HepG2 (cell line): ENCODE results near the gene VCP. TPM values are rescaled to one million over a fixed set of nuclear protein-coding genes. Genes with fewer than 3 reads are reported as not detected.

Experiments
- BORCS8-MEF2B ChIP-seq: sonication (generic); formaldehyde crosslinking; IDR thresholded peaks from 2 replicates; pipeline ENCODE4 v1.8.0; 2022; ENCODE audit warnings: mild to moderate bottlenecking, missing genetic modification reagents
- BRD4 ChIP-seq: sonication (generic); formaldehyde crosslinking; IDR thresholded peaks from 2 replicates; pipeline ENCODE4 v1.4.0; 2020; ENCODE audit warnings: missing genetic modification reagents
- CBFB ChIP-seq: sonication (generic); formaldehyde crosslinking; IDR thresholded peaks from 2 replicates; pipeline ENCODE4 v1.4.0; 2020; ENCODE audit warnings: missing genetic modification reagents
- FOXK1 ChIP-seq: sonication (generic); formaldehyde crosslinking; IDR thresholded peaks from 2 replicates; pipeline ENCODE4 v1.4.0; 2020; ENCODE audit warnings: low read depth, missing genetic modification reagents, borderline replicate concordance
- GTF3A ChIP-seq: sonication (generic); formaldehyde crosslinking; conservative IDR thresholded peaks from 2 replicates; pipeline ENCODE4 v1.4.0; 2020; ENCODE audit warnings: mild to moderate bottlenecking, missing genetic modification reagents
- HCFC1 ChIP-seq: fragments of 150-350 bp; IDR thresholded peaks from 2 replicates; pipeline ENCODE4 v1.6.1; 2014; ENCODE audit warnings: low read depth, low read length
- HNRNPK ChIP-seq: fragments of 200-400 bp; formaldehyde crosslinking; IDR thresholded peaks from 2 replicates; pipeline ENCODE4 v1.6.1; 2018; ENCODE audit warnings: low read length, low read depth, moderate library complexity, mild to moderate bottlenecking; ENCODE audit not compliant: poor library complexity, severe bottlenecking
- KDM6A ChIP-seq: IDR thresholded peaks from 2 replicates; pipeline ENCODE4 v1.6.1; 2016; ENCODE audit warnings: low read depth
- KLF13 ChIP-seq: sonication (generic); formaldehyde crosslinking; IDR thresholded peaks from 2 replicates; pipeline ENCODE4 v1.4.0; 2020; ENCODE audit warnings: mild to moderate bottlenecking, missing genetic modification reagents
- MTF1 ChIP-seq: sonication (generic); formaldehyde crosslinking; IDR thresholded peaks from 2 replicates; pipeline ENCODE4 v1.5.0; 2020; ENCODE audit warnings: missing genetic modification reagents
- PHB2 ChIP-seq: fragments of 450-650 bp; IDR thresholded peaks from 2 replicates; pipeline ENCODE4 v1.6.1; 2018; ENCODE audit not compliant: partially characterized antibody
- SETDB1 ChIP-seq: sonication (generic); formaldehyde crosslinking; IDR thresholded peaks from 2 replicates; pipeline ENCODE4 v1.5.1; 2020; ENCODE audit warnings: missing genetic modification reagents, mild to moderate bottlenecking, borderline replicate concordance
- SP5 ChIP-seq: IDR thresholded peaks from 2 replicates; pipeline ENCODE4 v1.6.1; 2016; ENCODE audit warnings: low read depth, borderline replicate concordance
- SPEN ChIP-seq: sonication (generic); formaldehyde crosslinking; IDR thresholded peaks from 2 replicates; pipeline ENCODE4 v1.5.1; 2020; ENCODE audit warnings: low read depth, mild to moderate bottlenecking, missing genetic modification reagents
- TARDBP ChIP-seq: sonication (generic); formaldehyde crosslinking; IDR thresholded peaks from 2 replicates; pipeline ENCODE4 v1.8.0; 2022; ENCODE audit warnings: mild to moderate bottlenecking, missing genetic modification reagents
- TBL1XR1 ChIP-seq: fragments of 150-350 bp; IDR thresholded peaks from 2 replicates; pipeline ENCODE4 v1.6.1; 2014; ENCODE audit warnings: borderline replicate concordance, low read length; ENCODE audit not compliant: partially characterized antibody
- ZNF557 ChIP-seq: sonication (generic); formaldehyde crosslinking; IDR thresholded peaks from 2 replicates; pipeline ENCODE4 v1.4.0; 2020; ENCODE audit warnings: missing genetic modification reagents
- ZNF619 ChIP-seq: sonication (generic); formaldehyde crosslinking; IDR thresholded peaks from 2 replicates; pipeline ENCODE4 v1.4.0; 2020; ENCODE audit warnings: mild to moderate bottlenecking, missing genetic modification reagents
- polyA plus RNA-seq, 8 experiments: library from polyadenylated mRNA; depleted of rRNA in 3 of 8; stranded (reverse) in 7 of 8; unstranded in 1 of 8; fragments of >200 nt; fragmentation: Illumina TruSeq in 4 of 8; extraction: Trizol in 4 of 8; gene quantifications; 2 replicates each; pipeline versions ENCODE4 v1.2.1 to v1.2.3, GENCODE V29; 2011 to 2016; ENCODE audit warnings: low read depth in 4 of 8, missing spikeins in 1 of 8, mixed read lengths in 1 of 8; ENCODE audit not compliant: insufficient read depth in 1 of 8
- total RNA-seq, 5 experiments: library from RNA; depleted of rRNA; stranded (reverse); fragments of >200 nt; fragmentation: Illumina TruSeq; extraction: Trizol; gene quantifications; 2 replicates each; pipeline ENCODE4 v1.2.3, GENCODE V29; 2016; ENCODE audit warnings: low read depth in 1 of 5
- TF ChIP-seq, protein P1 (sequence below), 2 experiments: sonication (generic) in 1 of 2; formaldehyde crosslinking in 1 of 2; IDR thresholded peaks; 2 replicates each; pipeline versions ENCODE4 v1.4.0 to v1.6.1; 2018 to 2020; ENCODE audit warnings: missing genetic modification reagents in 2 of 2, borderline replicate concordance in 1 of 2, low read depth in 1 of 2, mild to moderate bottlenecking in 1 of 2, missing biosample characterization in 1 of 2
- TF ChIP-seq, protein P2 (sequence below): sonication (generic); formaldehyde crosslinking; IDR thresholded peaks from 2 replicates; pipeline ENCODE4 v1.4.0; 2020; ENCODE audit warnings: missing genetic modification reagents, borderline replicate concordance
- TF ChIP-seq, protein P3 (sequence below): sonication (generic); formaldehyde crosslinking; IDR thresholded peaks from 2 replicates; pipeline ENCODE4 v1.4.0; 2020; ENCODE audit warnings: mild to moderate bottlenecking, missing genetic modification reagents
- TF ChIP-seq, protein P4 (sequence below): IDR thresholded peaks from 2 replicates; pipeline ENCODE4 v1.6.1; 2012; ENCODE audit warnings: low read depth, low read length, improper control_type of control experiment

The VCP gene
- total and polyA plus RNA-seq, 2 of the 13 experiments (the other 11 are each of a cell fraction or from before 2014, with no cell fraction given), result 143 to 391 TPM

DNA sequence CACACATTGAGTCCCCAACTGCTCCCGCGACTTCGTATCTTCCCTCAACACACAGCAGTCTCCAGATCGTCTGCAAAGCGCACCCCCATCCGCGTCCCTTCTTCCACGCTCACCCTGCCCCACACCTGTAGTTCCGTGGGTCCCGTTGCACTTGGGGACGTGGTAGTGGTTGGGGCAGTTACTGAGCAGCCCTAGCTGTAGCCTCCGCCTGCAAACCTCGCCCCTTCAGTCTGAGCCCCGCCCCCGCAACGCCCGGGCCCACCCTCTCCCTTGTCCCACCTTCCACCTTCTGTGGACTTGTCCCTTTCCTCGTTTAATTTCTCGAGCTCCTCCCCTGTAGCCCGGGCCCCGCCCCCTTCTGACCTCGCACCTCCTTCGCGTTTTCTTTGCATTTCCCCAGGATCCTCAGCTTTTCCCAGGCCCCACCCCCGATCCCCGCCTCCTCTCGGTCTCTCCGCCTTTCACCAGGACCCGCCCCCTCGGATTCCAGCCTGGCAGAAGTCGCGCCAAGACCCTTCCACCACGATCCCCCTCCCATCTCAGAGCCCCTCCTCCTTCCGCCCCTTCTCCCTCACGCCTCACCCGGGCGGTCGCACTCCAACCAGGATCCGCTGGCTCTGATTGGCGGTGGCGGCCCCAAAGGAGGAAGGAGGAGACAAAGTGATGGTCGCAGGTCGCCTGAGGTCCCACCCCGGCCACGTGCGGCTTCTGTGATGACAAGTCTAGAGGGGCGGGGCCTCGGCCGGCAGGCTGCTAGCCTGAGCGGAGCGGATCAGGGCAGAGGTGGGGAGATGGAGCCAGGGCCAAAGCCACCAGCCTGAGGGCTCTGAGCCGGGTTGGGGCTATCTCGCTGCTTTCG, 43.5 kb upstream of the VCP start, which contains the start of gene ATOSB (continued):
- TF ChIP-seq, protein P1, sequence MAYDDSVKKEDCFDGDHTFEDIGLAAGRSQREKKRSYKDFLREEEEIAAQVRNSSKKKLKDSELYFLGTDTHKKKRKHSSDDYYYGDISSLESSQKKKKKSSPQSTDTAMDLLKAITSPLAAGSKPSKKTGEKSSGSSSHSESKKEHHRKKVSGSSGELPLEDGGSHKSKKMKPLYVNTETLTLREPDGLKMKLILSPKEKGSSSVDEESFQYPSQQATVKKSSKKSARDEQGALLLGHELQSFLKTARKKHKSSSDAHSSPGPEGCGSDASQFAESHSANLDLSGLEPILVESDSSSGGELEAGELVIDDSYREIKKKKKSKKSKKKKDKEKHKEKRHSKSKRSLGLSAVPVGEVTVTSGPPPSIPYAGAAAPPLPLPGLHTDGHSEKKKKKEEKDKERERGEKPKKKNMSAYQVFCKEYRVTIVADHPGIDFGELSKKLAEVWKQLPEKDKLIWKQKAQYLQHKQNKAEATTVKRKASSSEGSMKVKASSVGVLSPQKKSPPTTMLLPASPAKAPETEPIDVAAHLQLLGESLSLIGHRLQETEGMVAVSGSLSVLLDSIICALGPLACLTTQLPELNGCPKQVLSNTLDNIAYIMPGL (CRISPR knock-in tag; IDR thresholded peaks at IDR 0.05; ENCODE audit: borderline replicate concordance in 1 of 2, low read depth in 1 of 2), result no peak; a peak in 1 of 4 replicates
- TF ChIP-seq KDM6A (CRISPR knock-in tag), result no peak
- TF ChIP-seq, protein P2, sequence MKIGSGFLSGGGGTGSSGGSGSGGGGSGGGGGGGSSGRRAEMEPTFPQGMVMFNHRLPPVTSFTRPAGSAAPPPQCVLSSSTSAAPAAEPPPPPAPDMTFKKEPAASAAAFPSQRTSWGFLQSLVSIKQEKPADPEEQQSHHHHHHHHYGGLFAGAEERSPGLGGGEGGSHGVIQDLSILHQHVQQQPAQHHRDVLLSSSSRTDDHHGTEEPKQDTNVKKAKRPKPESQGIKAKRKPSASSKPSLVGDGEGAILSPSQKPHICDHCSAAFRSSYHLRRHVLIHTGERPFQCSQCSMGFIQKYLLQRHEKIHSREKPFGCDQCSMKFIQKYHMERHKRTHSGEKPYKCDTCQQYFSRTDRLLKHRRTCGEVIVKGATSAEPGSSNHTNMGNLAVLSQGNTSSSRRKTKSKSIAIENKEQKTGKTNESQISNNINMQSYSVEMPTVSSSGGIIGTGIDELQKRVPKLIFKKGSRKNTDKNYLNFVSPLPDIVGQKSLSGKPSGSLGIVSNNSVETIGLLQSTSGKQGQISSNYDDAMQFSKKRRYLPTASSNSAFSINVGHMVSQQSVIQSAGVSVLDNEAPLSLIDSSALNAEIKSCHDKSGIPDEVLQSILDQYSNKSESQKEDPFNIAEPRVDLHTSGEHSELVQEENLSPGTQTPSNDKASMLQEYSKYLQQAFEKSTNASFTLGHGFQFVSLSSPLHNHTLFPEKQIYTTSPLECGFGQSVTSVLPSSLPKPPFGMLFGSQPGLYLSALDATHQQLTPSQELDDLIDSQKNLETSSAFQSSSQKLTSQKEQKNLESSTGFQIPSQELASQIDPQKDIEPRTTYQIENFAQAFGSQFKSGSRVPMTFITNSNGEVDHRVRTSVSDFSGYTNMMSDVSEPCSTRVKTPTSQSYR (CRISPR knock-in tag), result no peak
- TF ChIP-seq TARDBP (CRISPR knock-in tag), result peak; percentile 70; the same call in 1 of the 2 replicates
- TF ChIP-seq, protein P3, sequence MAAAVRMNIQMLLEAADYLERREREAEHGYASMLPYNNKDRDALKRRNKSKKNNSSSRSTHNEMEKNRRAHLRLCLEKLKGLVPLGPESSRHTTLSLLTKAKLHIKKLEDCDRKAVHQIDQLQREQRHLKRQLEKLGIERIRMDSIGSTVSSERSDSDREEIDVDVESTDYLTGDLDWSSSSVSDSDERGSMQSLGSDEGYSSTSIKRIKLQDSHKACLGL (CRISPR knock-in tag), result peak; percentile 70; the same call in 1 of the 2 replicates
- peak; percentile 82 for TF ChIP-seq HNRNPK
- no peak for TF ChIP-seq ZNF557 (CRISPR knock-in tag)
- TF ChIP-seq MTF1, result no peak
- TF ChIP-seq SPEN, result 0 out of 2 replicates have a peak, but pooled peaks have one; percentile 32
- no peak for TF ChIP-seq BRD4 (CRISPR knock-in tag)
- TF ChIP-seq, protein P4, sequence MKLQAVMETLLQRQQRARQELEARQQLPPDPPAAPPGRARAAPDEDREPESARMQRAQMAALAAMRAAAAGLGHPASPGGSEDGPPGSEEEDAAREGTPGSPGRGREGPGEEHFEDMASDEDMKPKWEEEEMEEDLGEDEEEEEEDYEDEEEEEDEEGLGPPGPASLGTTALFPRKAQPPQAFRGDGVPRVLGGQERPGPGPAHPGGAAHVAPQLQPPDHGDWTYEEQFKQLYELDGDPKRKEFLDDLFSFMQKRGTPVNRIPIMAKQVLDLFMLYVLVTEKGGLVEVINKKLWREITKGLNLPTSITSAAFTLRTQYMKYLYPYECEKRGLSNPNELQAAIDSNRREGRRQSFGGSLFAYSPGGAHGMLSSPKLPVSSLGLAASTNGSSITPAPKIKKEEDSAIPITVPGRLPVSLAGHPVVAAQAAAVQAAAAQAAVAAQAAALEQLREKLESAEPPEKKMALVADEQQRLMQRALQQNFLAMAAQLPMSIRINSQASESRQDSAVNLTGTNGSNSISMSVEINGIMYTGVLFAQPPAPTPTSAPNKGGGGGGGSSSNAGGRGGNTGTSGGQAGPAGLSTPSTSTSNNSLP, result no peak
- TF ChIP-seq TBL1XR1, result no peak
- TF ChIP-seq BORCS8-MEF2B, result peak; percentile 24; the same call in 1 of the 2 replicates
- TF ChIP-seq SETDB1 (CRISPR knock-in tag), result no peak
- 0 out of 2 replicates have a peak, but pooled peaks have one; percentile 47 for TF ChIP-seq ZNF619 (CRISPR knock-in tag)
- TF ChIP-seq SP5 (CRISPR knock-in tag), result peak; percentile 79
- TF ChIP-seq PHB2, result no peak
- TF ChIP-seq HCFC1, result no peak
- no peak for TF ChIP-seq KLF13 (CRISPR knock-in tag)
- TF ChIP-seq CBFB (CRISPR knock-in tag), result no peak
- no peak for TF ChIP-seq FOXK1 (CRISPR knock-in tag)
- peak; percentile 34; the same call in 1 of the 2 replicates for TF ChIP-seq GTF3A (CRISPR knock-in tag)
